Measurements from ENCODE around the gene POLA2.

POLA2 gene

GRCh38 chr11:65341856-65342255 lies 80.1 kb downstream of the POLA2 start:
- no peak for DNase-seq

All from bone marrow (tissue), 2 donors.